Measurements from ENCODE around the gene GPR132.

GPR132 gene

GRCh38 chr14:105015905-105016304 lies 49.3 kb downstream of the GPR132 start:
- Histone ChIP-seq H3K79me1 (replicated peaks; ENCODE audit: low read length, poor library complexity, severe bottlenecking) (no peaks in the 10 kb centered on the region), H2BK5ac (ENCODE audit: low read depth, low read length, poor library complexity, severe bottlenecking) (no peak overlapping the region), H2AK5ac (ENCODE audit: low read length, severe bottlenecking) (no peak overlapping the region), H3K27ac (ENCODE audit: low read length, poor library complexity, severe bottlenecking) (no peak overlapping the region), H3K27me3 (ENCODE audit: control insufficient read depth in 1 of 2, insufficient read depth in 1 of 2, low read length in 2 of 2) (no peaks in the 10 kb centered on the region), H3K9ac (ENCODE audit: low read length) (no peak overlapping the region), H3K4me2 (ENCODE audit: low read length, poor library complexity, severe bottlenecking) (no peak overlapping the region), H3K18ac (ENCODE audit: low read depth in 1 of 2, low read length in 2 of 2) (no peak overlapping the region), H2BK12ac (ENCODE audit: low read length in 2 of 2) (no peak overlapping the region), H3K23ac (ENCODE audit: low read length in 2 of 2) (no peak overlapping the region), H3K4me1 (ENCODE audit: control insufficient read depth, insufficient read depth, low read depth, low read length) (peaks cover 43% of the 10 kb centered on the region), H2BK15ac (ENCODE audit: low read depth, poor library complexity, severe bottlenecking) (no peak overlapping the region), H2AFZ (ENCODE audit: low read depth, low read length) (no peak overlapping the region), H3K9me3 (ENCODE audit: control insufficient read depth, low read length) (no peaks in the 10 kb centered on the region), H3K4me3 (ENCODE audit: insufficient read depth in 1 of 2, low read depth in 1 of 2, low read length in 2 of 2) (no peak overlapping the region), H3K36me3 (ENCODE audit: control insufficient read depth in 1 of 2, insufficient read depth in 2 of 2, low read depth in 1 of 2, low read length in 2 of 2) (peaks cover 8 to 14% of the 10 kb centered on the region in 2 experiments), H4K8ac (ENCODE audit: low read length) (peak overlapping the region; percentile 3), H4K91ac (ENCODE audit: low read length) (no peak overlapping the region), H3K14ac (ENCODE audit: low read length in 2 of 2) (no peak overlapping the region), H3K4ac (ENCODE audit: low read depth in 1 of 2, low read length in 2 of 2) (no peak overlapping the region), H2BK120ac (ENCODE audit: low read depth, low read length) (peak overlapping the region; percentile 42)
- WGBS, result 69% methylated on average over 6 of the region's 6 CpGs
- DNase-seq, result no peak

- Histone ChIP-seq H3K9ac (ENCODE audit: low read length) (no peak overlapping the region), H3K4ac (ENCODE audit: low read depth in 1 of 2, low read length in 2 of 2) (no peak overlapping the region), H3K27ac (ENCODE audit: low read length, poor library complexity, severe bottlenecking) (no peak overlapping the region), H3K4me3 (ENCODE audit: insufficient read depth in 1 of 2, low read depth in 1 of 2, low read length in 2 of 2) (no peak overlapping the region), H3K14ac (ENCODE audit: low read length in 2 of 2) (no peak overlapping the region), H3K9me3 (ENCODE audit: control insufficient read depth, low read length) (no peaks in the 10 kb centered on the region), H3K18ac (ENCODE audit: low read depth in 1 of 2, low read length in 2 of 2) (no peak overlapping the region), H3K79me1 (replicated peaks; ENCODE audit: low read length, poor library complexity, severe bottlenecking) (no peaks in the 10 kb centered on the region), H2AK5ac (ENCODE audit: low read length, severe bottlenecking) (no peak overlapping the region), H2AFZ (ENCODE audit: low read depth, low read length) (no peak overlapping the region), H3K4me2 (ENCODE audit: low read length, poor library complexity, severe bottlenecking) (no peak overlapping the region), H2BK12ac (ENCODE audit: low read length in 2 of 2) (no peak overlapping the region), H2BK15ac (ENCODE audit: low read depth, poor library complexity, severe bottlenecking) (peak overlapping the region; percentile 21), H2BK120ac (ENCODE audit: low read depth, low read length) (no peak overlapping the region), H2BK5ac (ENCODE audit: low read depth, low read length, poor library complexity, severe bottlenecking) (no peak overlapping the region), H3K4me1 (ENCODE audit: control insufficient read depth, insufficient read depth, low read depth, low read length) (peaks cover 45% of the 10 kb centered on the region), H3K23ac (ENCODE audit: low read length in 2 of 2) (no peak overlapping the region), H3K36me3 (ENCODE audit: control insufficient read depth in 1 of 2, insufficient read depth in 2 of 2, low read depth in 1 of 2, low read length in 2 of 2) (peaks cover 14 to 18% of the 10 kb centered on the region in 2 experiments), H4K91ac (ENCODE audit: low read length) (no peak overlapping the region), H3K27me3 (ENCODE audit: control insufficient read depth in 1 of 2, insufficient read depth in 1 of 2, low read length in 2 of 2) (no peaks in the 10 kb centered on the region), H4K8ac (ENCODE audit: low read length) (peak overlapping the region; percentile 3)
- WGBS, result 76% methylated on average over 9 of the region's 9 CpGs
- no peak for DNase-seq
These were observed 50.0 kb downstream of the GPR132 start for GRCh38 chr14:105015242-105015641.

- Histone ChIP-seq H2AK5ac (ENCODE audit: low read length, severe bottlenecking) (no peak overlapping the region), H2BK15ac (ENCODE audit: low read depth, poor library complexity, severe bottlenecking) (peak overlapping the region; percentile 21), H3K27ac (ENCODE audit: low read length, poor library complexity, severe bottlenecking) (no peak overlapping the region)
These were observed 50.6 kb downstream of the GPR132 start for GRCh38 chr14:105014631-105015030.

GRCh38 chr14:105014032-105014431 lies 51.2 kb downstream of the GPR132 start:
- Histone ChIP-seq H3K4me3 (ENCODE audit: insufficient read depth in 1 of 2, low read depth in 1 of 2, low read length in 2 of 2) (no peak overlapping the region), H2BK12ac (ENCODE audit: low read length in 2 of 2) (peak overlapping the region in 1 of 2 experiments; percentile 18), H4K91ac (ENCODE audit: low read length) (no peak overlapping the region), H2AK5ac (ENCODE audit: low read length, severe bottlenecking) (no peak overlapping the region), H2BK5ac (ENCODE audit: low read depth, low read length, poor library complexity, severe bottlenecking) (no peak overlapping the region), H3K18ac (ENCODE audit: low read depth in 1 of 2, low read length in 2 of 2) (peak overlapping the region in 1 of 2 experiments; percentile 26), H3K27me3 (ENCODE audit: control insufficient read depth in 1 of 2, insufficient read depth in 1 of 2, low read length in 2 of 2) (no peaks in the 10 kb centered on the region), H2BK15ac (ENCODE audit: low read depth, poor library complexity, severe bottlenecking) (no peak overlapping the region), H2BK120ac (ENCODE audit: low read depth, low read length) (no peak overlapping the region), H3K9me3 (ENCODE audit: control insufficient read depth, low read length) (no peaks in the 10 kb centered on the region), H3K9ac (ENCODE audit: low read length) (no peak overlapping the region), H3K36me3 (ENCODE audit: control insufficient read depth in 1 of 2, insufficient read depth in 2 of 2, low read depth in 1 of 2, low read length in 2 of 2) (peaks cover 26 to 28% of the 10 kb centered on the region in 2 experiments), H2AFZ (ENCODE audit: low read depth, low read length) (no peak overlapping the region), H3K27ac (ENCODE audit: low read length, poor library complexity, severe bottlenecking) (no peak overlapping the region), H3K4me2 (ENCODE audit: low read length, poor library complexity, severe bottlenecking) (no peak overlapping the region), H3K79me1 (replicated peaks; ENCODE audit: low read length, poor library complexity, severe bottlenecking) (peaks cover 2% of the 10 kb centered on the region), H3K4ac (ENCODE audit: low read depth in 1 of 2, low read length in 2 of 2) (no peak overlapping the region), H4K8ac (ENCODE audit: low read length) (peak overlapping the region; percentile 45), H3K23ac (ENCODE audit: low read length in 2 of 2) (no peak overlapping the region), H3K4me1 (ENCODE audit: control insufficient read depth, insufficient read depth, low read depth, low read length) (peaks cover 44% of the 10 kb centered on the region), H3K14ac (ENCODE audit: low read length in 2 of 2) (no peak overlapping the region)
- DNase-seq, result no peak
- 85% methylated on average over 9 of the region's 9 CpGs for WGBS

More at GRCh38 chr14:105014631-105015030, 50.6 kb downstream of the GPR132 start:
- Histone ChIP-seq H3K4me1 (ENCODE audit: control insufficient read depth, insufficient read depth, low read depth, low read length) (peaks cover 47% of the 10 kb centered on the region), H4K8ac (ENCODE audit: low read length) (peak overlapping the region; percentile 45), H3K4me3 (ENCODE audit: insufficient read depth in 1 of 2, low read depth in 1 of 2, low read length in 2 of 2) (no peak overlapping the region), H3K4ac (ENCODE audit: low read depth in 1 of 2, low read length in 2 of 2) (peak overlapping the region in 1 of 2 experiments; percentile 51), H2BK12ac (ENCODE audit: low read length in 2 of 2) (no peak overlapping the region), H3K79me1 (replicated peaks; ENCODE audit: low read length, poor library complexity, severe bottlenecking) (peaks cover 2% of the 10 kb centered on the region), H3K9ac (ENCODE audit: low read length) (peak overlapping the region; percentile 52), H3K27me3 (ENCODE audit: control insufficient read depth in 1 of 2, insufficient read depth in 1 of 2, low read length in 2 of 2) (no peaks in the 10 kb centered on the region), H4K91ac (ENCODE audit: low read length) (no peak overlapping the region), H2AFZ (ENCODE audit: low read depth, low read length) (no peak overlapping the region), H2BK5ac (ENCODE audit: low read depth, low read length, poor library complexity, severe bottlenecking) (no peak overlapping the region), H3K18ac (ENCODE audit: low read depth in 1 of 2, low read length in 2 of 2) (no peak overlapping the region), H3K36me3 (ENCODE audit: control insufficient read depth in 1 of 2, insufficient read depth in 2 of 2, low read depth in 1 of 2, low read length in 2 of 2) (peaks cover 20 to 24% of the 10 kb centered on the region in 2 experiments), H3K4me2 (ENCODE audit: low read length, poor library complexity, severe bottlenecking) (no peak overlapping the region), H3K23ac (ENCODE audit: low read length in 2 of 2) (no peak overlapping the region), H2BK120ac (ENCODE audit: low read depth, low read length) (no peak overlapping the region), H3K14ac (ENCODE audit: low read length in 2 of 2) (no peak overlapping the region), H3K9me3 (ENCODE audit: control insufficient read depth, low read length) (no peaks in the 10 kb centered on the region)
- DNase-seq, result no peak
- 85% methylated on average over 4 of the region's 4 CpGs for WGBS
